H1 (cell line): ENCODE data around the gene TUBB1. TPM values are rescaled to one million over a fixed set of nuclear protein-coding genes. Genes with fewer than 3 reads are reported as not detected.

Experiments
- EGR1 ChIP-seq: IDR thresholded peaks from 2 replicates; pipeline ENCODE4 v1.6.1; 2011; ENCODE audit warnings: low read depth, low read length, borderline replicate concordance
- RNF2 ChIP-seq: fragments of 200-900, 300-1000 bp; sonication (generic); IDR thresholded peaks from 2 replicates; pipeline ENCODE4 v1.7.1; 2016; ENCODE audit warnings: borderline replicate concordance, low read depth, mild to moderate bottlenecking, antibody characterized with exemption, low read length; ENCODE audit not compliant: poor library complexity, severe bottlenecking; ENCODE audit errors: missing control alignments
- SAP30 ChIP-seq: fragments of 300-600 bp; sonication (generic); IDR thresholded peaks from 2 replicates; pipeline ENCODE4 v1.7.1; 2012; ENCODE audit warnings: low read length, moderate library complexity, mild to moderate bottlenecking, inconsistent platforms; ENCODE audit not compliant: insufficient read depth, insufficient replicate concordance
- SP2 ChIP-seq: IDR thresholded peaks from 2 replicates; pipeline ENCODE4 v1.6.1; 2012; ENCODE audit warnings: mild to moderate bottlenecking, low read length, inconsistent platforms
- TAF7 ChIP-seq: optimal IDR thresholded peaks from 2 replicates; pipeline ENCODE3; 2011; ENCODE audit warnings: low read depth, mild to moderate bottlenecking, inconsistent platforms, low read length, moderate library complexity, borderline replicate concordance
- polyA plus RNA-seq, 7 experiments: library from polyadenylated mRNA; depleted of rRNA in 3 of 7; stranded (reverse) in 5 of 7; unstranded in 2 of 7; fragments of >200 nt in 5 of 7; fragments of 200-250 nt in 2 of 7; gene quantifications; 1 replicate in 5 of 7; 2 replicates in 1 of 7; 4 replicates in 1 of 7; pipeline versions ENCODE4 v1.2.1 to v1.2.3, GENCODE V29; 2011 to 2013; ENCODE audit warnings: missing spikeins in 2 of 7, mixed read lengths in 2 of 7
- total RNA-seq: library from RNA; stranded (reverse); fragmentation: NEBNext Ultra II Directional; extraction: Animal tissue kit (Norgen Biotek cat#: 25700); gene quantifications from 2 replicates; pipeline ENCODE4 v1.2.1, GENCODE V29; 2021
- TF ChIP-seq, protein P1 (sequence below): fragments of 300-600 bp; sonication (generic); IDR thresholded peaks from 2 replicates; pipeline ENCODE4 v1.7.1; 2012; ENCODE audit warnings: low read length, moderate library complexity, mild to moderate bottlenecking, inconsistent platforms; ENCODE audit not compliant: insufficient replicate concordance

Gene TUBB1
- total and polyA plus RNA-seq, 2 of the 8 experiments (the other 6 are each of a cell fraction or from before 2014, with no cell fraction given) = not detected

DNA sequence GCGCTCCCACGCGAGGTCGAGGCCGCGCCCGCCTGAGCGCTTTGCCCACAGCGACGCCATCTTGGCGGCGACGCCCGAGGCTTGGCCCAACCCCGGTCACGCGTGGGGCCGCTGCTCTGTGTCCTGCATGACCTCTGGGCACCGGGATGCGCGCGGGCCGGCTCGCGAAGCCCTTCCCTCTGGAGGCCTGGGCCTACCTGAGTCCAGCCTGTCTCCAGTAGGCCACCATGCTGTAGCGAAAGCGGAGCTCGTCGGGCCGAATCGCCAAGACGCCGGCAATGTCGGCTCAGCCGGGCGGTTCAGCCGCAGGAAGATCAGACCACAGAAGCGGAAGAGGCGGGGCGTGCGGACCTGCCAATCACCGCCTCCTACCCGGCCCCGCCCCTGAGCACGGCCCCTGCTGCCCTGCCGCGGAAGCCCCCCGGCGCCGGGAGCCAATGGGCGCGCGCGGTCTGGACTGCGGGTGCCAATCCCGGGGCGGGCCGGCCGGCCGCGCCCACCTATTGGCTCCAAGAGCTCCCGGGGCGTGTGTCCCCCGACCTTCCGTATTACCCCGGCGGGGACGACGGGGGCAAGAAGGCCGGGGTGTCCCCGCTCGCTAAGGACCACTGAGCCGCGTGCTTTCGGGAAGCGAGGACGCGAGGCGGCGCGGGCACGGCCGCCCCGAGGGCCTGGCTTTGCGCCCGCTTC, 12.9 kb downstream of the TUBB1 start, which contains the start of gene ATP5F1E (continued):
- no peak for TF ChIP-seq RNF2
- TF ChIP-seq EGR1 = no peak
- no peak for TF ChIP-seq SP2
- TF ChIP-seq, protein P1, sequence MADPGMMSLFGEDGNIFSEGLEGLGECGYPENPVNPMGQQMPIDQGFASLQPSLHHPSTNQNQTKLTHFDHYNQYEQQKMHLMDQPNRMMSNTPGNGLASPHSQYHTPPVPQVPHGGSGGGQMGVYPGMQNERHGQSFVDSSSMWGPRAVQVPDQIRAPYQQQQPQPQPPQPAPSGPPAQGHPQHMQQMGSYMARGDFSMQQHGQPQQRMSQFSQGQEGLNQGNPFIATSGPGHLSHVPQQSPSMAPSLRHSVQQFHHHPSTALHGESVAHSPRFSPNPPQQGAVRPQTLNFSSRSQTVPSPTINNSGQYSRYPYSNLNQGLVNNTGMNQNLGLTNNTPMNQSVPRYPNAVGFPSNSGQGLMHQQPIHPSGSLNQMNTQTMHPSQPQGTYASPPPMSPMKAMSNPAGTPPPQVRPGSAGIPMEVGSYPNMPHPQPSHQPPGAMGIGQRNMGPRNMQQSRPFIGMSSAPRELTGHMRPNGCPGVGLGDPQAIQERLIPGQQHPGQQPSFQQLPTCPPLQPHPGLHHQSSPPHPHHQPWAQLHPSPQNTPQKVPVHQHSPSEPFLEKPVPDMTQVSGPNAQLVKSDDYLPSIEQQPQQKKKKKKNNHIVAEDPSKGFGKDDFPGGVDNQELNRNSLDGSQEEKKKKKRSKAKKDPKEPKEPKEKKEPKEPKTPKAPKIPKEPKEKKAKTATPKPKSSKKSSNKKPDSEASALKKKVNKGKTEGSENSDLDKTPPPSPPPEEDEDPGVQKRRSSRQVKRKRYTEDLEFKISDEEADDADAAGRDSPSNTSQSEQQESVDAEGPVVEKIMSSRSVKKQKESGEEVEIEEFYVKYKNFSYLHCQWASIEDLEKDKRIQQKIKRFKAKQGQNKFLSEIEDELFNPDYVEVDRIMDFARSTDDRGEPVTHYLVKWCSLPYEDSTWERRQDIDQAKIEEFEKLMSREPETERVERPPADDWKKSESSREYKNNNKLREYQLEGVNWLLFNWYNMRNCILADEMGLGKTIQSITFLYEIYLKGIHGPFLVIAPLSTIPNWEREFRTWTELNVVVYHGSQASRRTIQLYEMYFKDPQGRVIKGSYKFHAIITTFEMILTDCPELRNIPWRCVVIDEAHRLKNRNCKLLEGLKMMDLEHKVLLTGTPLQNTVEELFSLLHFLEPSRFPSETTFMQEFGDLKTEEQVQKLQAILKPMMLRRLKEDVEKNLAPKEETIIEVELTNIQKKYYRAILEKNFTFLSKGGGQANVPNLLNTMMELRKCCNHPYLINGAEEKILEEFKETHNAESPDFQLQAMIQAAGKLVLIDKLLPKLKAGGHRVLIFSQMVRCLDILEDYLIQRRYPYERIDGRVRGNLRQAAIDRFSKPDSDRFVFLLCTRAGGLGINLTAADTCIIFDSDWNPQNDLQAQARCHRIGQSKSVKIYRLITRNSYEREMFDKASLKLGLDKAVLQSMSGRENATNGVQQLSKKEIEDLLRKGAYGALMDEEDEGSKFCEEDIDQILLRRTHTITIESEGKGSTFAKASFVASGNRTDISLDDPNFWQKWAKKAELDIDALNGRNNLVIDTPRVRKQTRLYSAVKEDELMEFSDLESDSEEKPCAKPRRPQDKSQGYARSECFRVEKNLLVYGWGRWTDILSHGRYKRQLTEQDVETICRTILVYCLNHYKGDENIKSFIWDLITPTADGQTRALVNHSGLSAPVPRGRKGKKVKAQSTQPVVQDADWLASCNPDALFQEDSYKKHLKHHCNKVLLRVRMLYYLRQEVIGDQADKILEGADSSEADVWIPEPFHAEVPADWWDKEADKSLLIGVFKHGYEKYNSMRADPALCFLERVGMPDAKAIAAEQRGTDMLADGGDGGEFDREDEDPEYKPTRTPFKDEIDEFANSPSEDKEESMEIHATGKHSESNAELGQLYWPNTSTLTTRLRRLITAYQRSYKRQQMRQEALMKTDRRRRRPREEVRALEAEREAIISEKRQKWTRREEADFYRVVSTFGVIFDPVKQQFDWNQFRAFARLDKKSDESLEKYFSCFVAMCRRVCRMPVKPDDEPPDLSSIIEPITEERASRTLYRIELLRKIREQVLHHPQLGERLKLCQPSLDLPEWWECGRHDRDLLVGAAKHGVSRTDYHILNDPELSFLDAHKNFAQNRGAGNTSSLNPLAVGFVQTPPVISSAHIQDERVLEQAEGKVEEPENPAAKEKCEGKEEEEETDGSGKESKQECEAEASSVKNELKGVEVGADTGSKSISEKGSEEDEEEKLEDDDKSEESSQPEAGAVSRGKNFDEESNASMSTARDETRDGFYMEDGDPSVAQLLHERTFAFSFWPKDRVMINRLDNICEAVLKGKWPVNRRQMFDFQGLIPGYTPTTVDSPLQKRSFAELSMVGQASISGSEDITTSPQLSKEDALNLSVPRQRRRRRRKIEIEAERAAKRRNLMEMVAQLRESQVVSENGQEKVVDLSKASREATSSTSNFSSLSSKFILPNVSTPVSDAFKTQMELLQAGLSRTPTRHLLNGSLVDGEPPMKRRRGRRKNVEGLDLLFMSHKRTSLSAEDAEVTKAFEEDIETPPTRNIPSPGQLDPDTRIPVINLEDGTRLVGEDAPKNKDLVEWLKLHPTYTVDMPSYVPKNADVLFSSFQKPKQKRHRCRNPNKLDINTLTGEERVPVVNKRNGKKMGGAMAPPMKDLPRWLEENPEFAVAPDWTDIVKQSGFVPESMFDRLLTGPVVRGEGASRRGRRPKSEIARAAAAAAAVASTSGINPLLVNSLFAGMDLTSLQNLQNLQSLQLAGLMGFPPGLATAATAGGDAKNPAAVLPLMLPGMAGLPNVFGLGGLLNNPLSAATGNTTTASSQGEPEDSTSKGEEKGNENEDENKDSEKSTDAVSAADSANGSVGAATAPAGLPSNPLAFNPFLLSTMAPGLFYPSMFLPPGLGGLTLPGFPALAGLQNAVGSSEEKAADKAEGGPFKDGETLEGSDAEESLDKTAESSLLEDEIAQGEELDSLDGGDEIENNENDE = no peak
- no peak for TF ChIP-seq TAF7
- TF ChIP-seq SAP30 = no peak
